ENCODE results near the gene CPSF7. TPM values are rescaled to one million over a fixed set of nuclear protein-coding genes. Genes with fewer than 3 reads are reported as not detected.
A peak's percentile ranks its signal among the peaks of the same experiment; 100 is the strongest.

The CPSF7 gene
- total and polyA plus RNA-seq, 2 donors (not counting 1 experiment from before 2014, with no cell fraction given): 74.7 to 167 TPM

DNA sequence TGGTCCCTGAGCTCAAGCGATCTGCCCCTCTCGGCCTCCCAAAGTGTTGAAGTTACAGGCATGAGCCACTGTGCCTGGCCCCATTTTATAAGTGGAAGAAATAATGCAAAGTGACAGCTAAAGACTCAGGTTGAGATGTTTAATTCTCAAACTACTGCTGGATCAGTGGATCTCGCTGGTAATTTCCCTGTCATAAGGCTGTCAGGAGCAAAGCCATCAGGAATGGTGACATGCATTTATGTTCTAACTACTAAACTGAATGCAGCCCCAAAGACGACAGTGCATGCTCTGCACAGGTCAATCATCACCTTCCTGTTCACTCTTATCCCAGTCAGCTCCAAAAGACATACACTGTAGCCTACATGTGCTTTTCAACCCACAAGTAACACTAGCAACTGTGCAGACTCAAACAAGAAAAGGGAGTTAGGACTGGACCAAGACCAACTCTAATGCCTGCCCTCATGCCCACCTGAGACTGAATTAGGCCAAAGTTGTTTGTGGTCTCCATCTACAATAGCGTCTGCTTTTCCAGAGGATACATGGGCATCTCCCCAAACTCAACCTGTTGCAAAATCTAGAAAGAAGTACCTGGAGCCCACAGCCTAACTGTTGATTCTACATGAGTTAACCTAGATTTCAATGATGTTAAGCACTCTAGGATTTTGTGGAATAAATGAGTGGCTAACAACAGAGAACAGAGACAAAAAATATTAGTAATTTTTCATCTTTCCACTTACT, 22.6 kb downstream of the CPSF7 start:
- H3K4me3 Mint-ChIP-seq: no peak overlapping the region
- no peaks in the 10 kb centered on the region for H3K9me3 Mint-ChIP-seq (ENCODE audit: insufficient read depth)
- H3K27me3 ChIP-seq (replicated peaks in 1 of 4; ENCODE audit: control extremely low read depth in 1 of 4, control insufficient read depth in 3 of 4, insufficient read depth in 4 of 4, low read length in 3 of 4): no peaks in the 10 kb centered on the region
- POLR2A ChIA-PET: no interaction called here
- H3K36me3 ChIP-seq (replicated peaks in 1 of 2; ENCODE audit: control extremely low read depth in 1 of 2, control insufficient read depth in 1 of 2, extremely low read depth in 1 of 2, insufficient read depth in 2 of 2, low read length in 1 of 2): peaks cover 0 to 87% of the 10 kb centered on the region in 2 experiments
- H3K4me1 Mint-ChIP-seq: no peaks in the 10 kb centered on the region
- no peaks in the 10 kb centered on the region for H3K4me1 ChIP-seq (ENCODE audit: control insufficient read depth in 2 of 2, insufficient read depth in 2 of 2, low read length in 2 of 2)
- peak overlapping the region; percentile 20 for H3K27ac Mint-ChIP-seq
- intact Hi-C loops (cut with micrococcal nuclease): no loop called here
- H3K9me3 ChIP-seq (ENCODE audit: control extremely low read depth in 1 of 3, control insufficient read depth in 2 of 3, insufficient read depth in 1 of 3, low read length in 2 of 3): no peaks in the 10 kb centered on the region
- DNase-seq (no peak), ATAC-seq (ENCODE audit: low read depth) (no peak)
- H4K20me1 ChIP-seq (ENCODE audit: control insufficient read depth, insufficient read depth, low read length, poor library complexity, severe bottlenecking): peaks cover 8% of the 10 kb centered on the region
- H3K27ac ChIP-seq (ENCODE audit: low read length in 2 of 2): no peak overlapping the region
- no peak overlapping the region for H2AFZ ChIP-seq (ENCODE audit: insufficient read depth, low read depth, low read length, poor library complexity, severe bottlenecking)
- TF ChIP-seq EZH2 (IDR thresholded peaks at IDR 0.05; ENCODE audit: borderline replicate concordance, insufficient read depth, low read depth, low read length, poor library complexity, severe bottlenecking): no peak
- TF ChIP-seq, protein P1, sequence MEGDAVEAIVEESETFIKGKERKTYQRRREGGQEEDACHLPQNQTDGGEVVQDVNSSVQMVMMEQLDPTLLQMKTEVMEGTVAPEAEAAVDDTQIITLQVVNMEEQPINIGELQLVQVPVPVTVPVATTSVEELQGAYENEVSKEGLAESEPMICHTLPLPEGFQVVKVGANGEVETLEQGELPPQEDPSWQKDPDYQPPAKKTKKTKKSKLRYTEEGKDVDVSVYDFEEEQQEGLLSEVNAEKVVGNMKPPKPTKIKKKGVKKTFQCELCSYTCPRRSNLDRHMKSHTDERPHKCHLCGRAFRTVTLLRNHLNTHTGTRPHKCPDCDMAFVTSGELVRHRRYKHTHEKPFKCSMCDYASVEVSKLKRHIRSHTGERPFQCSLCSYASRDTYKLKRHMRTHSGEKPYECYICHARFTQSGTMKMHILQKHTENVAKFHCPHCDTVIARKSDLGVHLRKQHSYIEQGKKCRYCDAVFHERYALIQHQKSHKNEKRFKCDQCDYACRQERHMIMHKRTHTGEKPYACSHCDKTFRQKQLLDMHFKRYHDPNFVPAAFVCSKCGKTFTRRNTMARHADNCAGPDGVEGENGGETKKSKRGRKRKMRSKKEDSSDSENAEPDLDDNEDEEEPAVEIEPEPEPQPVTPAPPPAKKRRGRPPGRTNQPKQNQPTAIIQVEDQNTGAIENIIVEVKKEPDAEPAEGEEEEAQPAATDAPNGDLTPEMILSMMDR (IDR thresholded peaks at IDR 0.05): no peak
- H3K27me3 Mint-ChIP-seq: no peaks in the 10 kb centered on the region
- H3K9ac ChIP-seq (ENCODE audit: low read length): no peak overlapping the region
- 96% methylated on average over 4 of the region's 5 CpGs for WGBS (ENCODE audit: insufficient coverage)
- CTCF ChIA-PET: interaction anchor here (0.7 to 1.3 kb wide), 2 partner anchors 35 to 71 kb away, joined by 4 to 6 read pairs; no protein-coding TSS in a partner anchor
- H3K4me2 ChIP-seq (replicated peaks; ENCODE audit: low read depth, low read length, poor library complexity, severe bottlenecking): no peak overlapping the region
- H3K79me2 ChIP-seq (ENCODE audit: control insufficient read depth, insufficient read depth, low read length): peaks cover 8% of the 10 kb centered on the region
- no peak overlapping the region for H3K4me3 ChIP-seq (ENCODE audit: control extremely low read depth in 1 of 5, extremely low read depth in 1 of 5, insufficient read depth in 1 of 5, low read depth in 2 of 5, low read length in 4 of 5)

DNA sequence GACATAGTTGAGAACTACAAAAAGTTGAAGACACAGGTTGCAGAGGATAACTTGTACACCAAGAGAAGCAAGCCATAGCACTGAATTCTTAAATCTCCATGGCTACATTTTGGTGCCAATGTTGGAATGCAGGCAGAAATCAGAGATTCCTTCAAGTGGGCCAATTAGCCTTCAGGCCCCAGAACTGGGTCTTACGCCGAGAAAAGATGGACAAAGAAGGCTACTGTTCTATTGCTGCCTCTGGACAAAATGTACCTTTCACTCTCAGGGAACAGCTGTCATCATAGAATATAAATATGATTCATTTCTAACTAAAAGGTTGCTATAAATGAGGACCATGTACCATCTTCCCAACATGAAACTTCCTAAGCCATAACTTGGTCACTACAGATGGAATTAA, 23.7 kb downstream of the CPSF7 start:
- Histone ChIP-seq H3K79me2 (ENCODE audit: control insufficient read depth, insufficient read depth, low read length) (peaks cover 5% of the 10 kb centered on the region), H3K36me3 (replicated peaks in 1 of 2; ENCODE audit: control extremely low read depth in 1 of 2, control insufficient read depth in 1 of 2, extremely low read depth in 1 of 2, insufficient read depth in 2 of 2, low read length in 1 of 2) (peaks cover 2 to 79% of the 10 kb centered on the region in 2 experiments), H3K27me3 (replicated peaks in 1 of 4; ENCODE audit: control extremely low read depth in 1 of 4, control insufficient read depth in 3 of 4, insufficient read depth in 4 of 4, low read length in 3 of 4) (no peaks in the 10 kb centered on the region), H3K9ac (ENCODE audit: low read length) (no peak overlapping the region), H3K9me3 (ENCODE audit: control extremely low read depth in 1 of 3, control insufficient read depth in 2 of 3, insufficient read depth in 1 of 3, low read length in 2 of 3) (no peaks in the 10 kb centered on the region), H3K4me2 (replicated peaks; ENCODE audit: low read depth, low read length, poor library complexity, severe bottlenecking) (no peak overlapping the region), H4K20me1 (ENCODE audit: control insufficient read depth, insufficient read depth, low read length, poor library complexity, severe bottlenecking) (peaks cover 8% of the 10 kb centered on the region), H2AFZ (ENCODE audit: insufficient read depth, low read depth, low read length, poor library complexity, severe bottlenecking) (no peak overlapping the region), H3K27ac (ENCODE audit: low read length in 2 of 2) (no peak overlapping the region), H3K4me3 (ENCODE audit: control extremely low read depth in 1 of 5, extremely low read depth in 1 of 5, insufficient read depth in 1 of 5, low read depth in 2 of 5, low read length in 4 of 5) (no peak overlapping the region), H3K4me1 (ENCODE audit: control insufficient read depth in 2 of 2, insufficient read depth in 2 of 2, low read length in 2 of 2) (no peaks in the 10 kb centered on the region)
- POLR2A ChIA-PET: no interaction called here
- ATAC-seq (ENCODE audit: low read depth) (no peak), DNase-seq (no peak)
- TF ChIP-seq, protein P1 (IDR thresholded peaks at IDR 0.05): no peak
- TF ChIP-seq EZH2 (IDR thresholded peaks at IDR 0.05; ENCODE audit: borderline replicate concordance, insufficient read depth, low read depth, low read length, poor library complexity, severe bottlenecking): no peak
- Mint-ChIP-seq H3K4me3 (no peak overlapping the region), H3K9me3 (ENCODE audit: insufficient read depth) (no peaks in the 10 kb centered on the region), H3K27me3 (no peaks in the 10 kb centered on the region), H3K27ac (no peak overlapping the region), H3K4me1 (no peaks in the 10 kb centered on the region)
- intact Hi-C loops (cut with micrococcal nuclease): no loop called here
- CTCF ChIA-PET: no interaction called here
- WGBS (ENCODE audit: insufficient coverage): no CpG with 5 or more reads among the region's 2 CpGs
